ENCODE measurements around the gene UTP14C.

GRCh38 chr13:52027832-52028231 is 3.3 kb downstream of the UTP14C start:
- TF ChIP-seq CTCF (IDR thresholded peaks at IDR 0.05) (no peak), POLR2A (IDR thresholded peaks at IDR 0.05) (no peak), POLR2AphosphoS5 (IDR thresholded peaks at IDR 0.05; ENCODE audit: insufficient read depth in 1 of 2, low read depth in 1 of 2) (no peak)

Data from vagina (tissue), 2 donors.